HG03108 (cell line): ENCODE results near the gene PYGM.

Experiments used
- ATAC-seq: cut with Tn5 transposase; IDR thresholded peaks from one replicate; pipeline ENCODE4 v1.9.1; 2021; ENCODE audit warnings: moderate library complexity; ENCODE audit not compliant: unreplicated experiment

Gene PYGM

GRCh38 chr11:64741375-64742086 lies 18.2 kb downstream of the PYGM start:
- ATAC-seq = no peak

GRCh38 chr11:64739871-64740270 lies 19.9 kb downstream of the PYGM start:
- ATAC-seq = no peak

GRCh38 chr11:64736654-64737053 lies 23.1 kb downstream of the PYGM start:
- ATAC-seq = no peak

- no peak for ATAC-seq
Observed at GRCh38 chr11:64735725-64736259, 24.0 kb downstream of the PYGM start.

- no peak for ATAC-seq
Observed at GRCh38 chr11:64734811-64735724, 24.7 kb downstream of the PYGM start.

GRCh38 chr11:64731601-64732000 lies 28.2 kb downstream of the PYGM start:
- ATAC-seq = no peak

- ATAC-seq = no peak
Observed at GRCh38 chr11:64729851-64730382, 29.9 kb downstream of the PYGM start.

- ATAC-seq = no peak
Observed at GRCh38 chr11:64728757-64729365, 30.9 kb downstream of the PYGM start.

- no peak for ATAC-seq
Observed at GRCh38 chr11:64726867-64727530, 32.8 kb downstream of the PYGM start.

GRCh38 chr11:64726211-64726641 lies 33.5 kb downstream of the PYGM start:
- no peak for ATAC-seq

GRCh38 chr11:64724863-64725532 lies 34.8 kb downstream of the PYGM start:
- no peak for ATAC-seq

- ATAC-seq = no peak
Observed at GRCh38 chr11:64723907-64724862, 35.6 kb downstream of the PYGM start.

- peak; percentile 92 for ATAC-seq
Observed at GRCh38 chr11:64723117-64723906, 36.5 kb downstream of the PYGM start, which contains the start of gene NRXN2. Gene NRXN2 (minus strand): TSS chr11:64723197. CDS start chr11:64713699, 9,498 bp downstream.

- ATAC-seq = no peak
Observed at GRCh38 chr11:64722141-64723065, 37.4 kb downstream of the PYGM start.

GRCh38 chr11:64721359-64721699 lies 38.4 kb downstream of the PYGM start:
- ATAC-seq = no peak

GRCh38 chr11:64720640-64721358 lies 39.0 kb downstream of the PYGM start:
- ATAC-seq = no peak
